Right lobe of liver (tissue), 6 donors: ENCODE data around the gene ATXN1. TPM values are rescaled to one million over a fixed set of nuclear protein-coding genes. Genes with fewer than 3 reads are reported as not detected.

Experiments used
- ATAC-seq, 4 donors: fragments of 200-7000 bp; cut with Tn5 transposase; one replicate each; pipeline ENCODE4 v1.9.1; 2020; ENCODE audit warnings: mild to moderate bottlenecking in 4 of 4, moderate library complexity in 4 of 4
- DNase-seq, 3 donors: peaks; one replicate each; pipeline ENCODE4 v3.0.0-alpha.2; 2020
- H3K27ac ChIP-seq, 3 donors: fragments of 200-600 bp; one replicate each; pipeline ENCODE4 v1.8.0; 2022
- H3K27me3 ChIP-seq, 2 donors: fragments of 200-600 bp; one replicate each; pipeline ENCODE4 v1.8.0; 2022
- H3K36me3 ChIP-seq, 4 donors: fragments of 200-600 bp; sonication (generic) in 1 of 4; one replicate each; pipeline versions ENCODE4 v1.5.1 to v1.8.0; 2017 to 2022; ENCODE audit warnings: control low read depth in 1 of 4
- H3K4me1 ChIP-seq, 4 donors: fragments of 200-600 bp; sonication (generic) in 1 of 4; one replicate each; pipeline versions ENCODE4 v1.5.1 to v1.8.0; 2017 to 2022; ENCODE audit warnings: control low read depth in 1 of 4
- H3K4me3 ChIP-seq, 3 donors: fragments of 200-600 bp; one replicate each; pipeline ENCODE4 v1.8.0; 2022
- H3K9me3 ChIP-seq, 4 donors: fragments of 200-600 bp; sonication (generic) in 1 of 4; one replicate each; pipeline versions ENCODE4 v1.5.1 to v1.8.0; 2017 to 2022; ENCODE audit warnings: control low read depth in 1 of 4
- CTCF ChIP-seq, 4 donors: fragments of 200-600 bp in 3 of 4; fragments of 450-650 bp in 1 of 4; IDR thresholded peaks; one replicate each; pipeline versions ENCODE4 v1.5.1 to v1.8.0; 2016 to 2022; ENCODE audit warnings: antibody characterized with exemption in 4 of 4, mild to moderate bottlenecking in 2 of 4
- POLR2A ChIP-seq: fragments of 450-650 bp; IDR thresholded peaks from one replicate; pipeline ENCODE4 v1.6.1; 2017; ENCODE audit warnings: antibody characterized with exemption, mild to moderate bottlenecking
- WGBS: methylation state at CpG from one replicate; pipeline ENCODE4 v1.1.6; 2018; ENCODE audit warnings: low coverage, low lambda C conversion rate; ENCODE audit not compliant: insufficient coverage; ENCODE audit errors: missing lambda C conversion rate; 5-methylcytosine and 5-hydroxymethylcytosine counted together
- intact Hi-C, 2 donors: fragments of 100-400 bp; cut with DNase I; formaldehyde crosslinking; loops; one replicate each; pipeline versions ENCODE4 v1.11.2 to v1.14.1; 2022
- total RNA-seq, 6 experiments: library from RNA; depleted of rRNA in 2 of 6; stranded (reverse); fragments of >200 nt in 2 of 6; fragmentation: NEBNext Ultra II Directional in 3 of 6; extraction: Animal tissue kit (Norgen Biotek cat#: 25700) in 3 of 6; gene quantifications; one replicate each; pipeline versions ENCODE4 v1.1.0 to v1.2.4, GENCODE V29; 2016 to 2023
- donor health status: DM: no; HTN: yes; CAD: no.
- donor health status: DM: no; HTN: no; CAD: no.
- donor health status: DM: no; HTN: no; CAD: no.
- donor health status: DM: no; HTN: yes; CAD: no.
- donor health status: DM: no; HTN: yes; CAD: no.

The ATXN1 gene
- total RNA-seq, 6 experiments from 2014 or later, result 23.2 to 28.7 (median 25.0) TPM

GRCh38 chr6:16344756-16345155 lies 416.5 kb downstream of the ATXN1 start:
- intact Hi-C loops, result no loop called here
- Histone ChIP-seq H3K36me3 (no peaks in the 10 kb centered on the region), H3K4me1 (no peaks in the 10 kb centered on the region), H3K27ac (no peak overlapping the region), H3K27me3 (no peaks in the 10 kb centered on the region), H3K9me3 (no peaks in the 10 kb centered on the region), H3K4me3 (no peak overlapping the region)
- ATAC-seq (no peak), DNase-seq (no peak)
- TF ChIP-seq POLR2A (no peak), CTCF (IDR thresholded peaks at IDR 0.05) (no peak)
- 95% methylated on average over 6 of the region's 6 CpGs for WGBS

- TF ChIP-seq CTCF (IDR thresholded peaks at IDR 0.05) (no peak), POLR2A (no peak)
- no CpG with 5 or more reads among the region's 8 CpGs for WGBS
- intact Hi-C loops, result no loop called here
- ATAC-seq (no peak), DNase-seq (no peak)
- H3K4me3 ChIP-seq, result no peak overlapping the region
- no peak overlapping the region for H3K27ac ChIP-seq
- no peaks in the 10 kb centered on the region for H3K4me1 ChIP-seq
- no peaks in the 10 kb centered on the region for H3K9me3 ChIP-seq
- H3K36me3 ChIP-seq, result no peaks in the 10 kb centered on the region
- no peaks in the 10 kb centered on the region for H3K27me3 ChIP-seq
Observed at GRCh38 chr6:16343593-16343992, 417.7 kb downstream of the ATXN1 start.

- Histone ChIP-seq H3K4me1 (no peaks in the 10 kb centered on the region), H3K27ac (no peak overlapping the region), H3K27me3 (no peaks in the 10 kb centered on the region), H3K36me3 (no peaks in the 10 kb centered on the region), H3K9me3 (no peaks in the 10 kb centered on the region), H3K4me3 (no peak overlapping the region)
- ATAC-seq (no peak), DNase-seq (no peak)
- WGBS, result 100% methylated on average over 3 of the region's 3 CpGs
- intact Hi-C loops, result loop anchor here in 1 of 2 donors (10.0 kb wide), 1 partner anchor 66 kb away; no protein-coding TSS in a partner anchor
- TF ChIP-seq POLR2A (no peak), CTCF (IDR thresholded peaks at IDR 0.05) (peak in 1 of 4 donors; percentile 7)
Observed at GRCh38 chr6:16339265-16339587, 422.0 kb downstream of the ATXN1 start.

- DNase-seq (no peak), ATAC-seq (peak in 2 of 4 donors; percentile 11 to 29)
- intact Hi-C loops, result loop anchor here in 1 of 2 donors (10.0 kb wide), 1 partner anchor 66 kb away; no protein-coding TSS in a partner anchor
- TF ChIP-seq CTCF (IDR thresholded peaks at IDR 0.05), result no peak
- no peak for TF ChIP-seq POLR2A
- H3K27me3 ChIP-seq, result no peaks in the 10 kb centered on the region
- no peaks in the 10 kb centered on the region for H3K9me3 ChIP-seq
- WGBS, result 77% methylated on average over 9 of the region's 10 CpGs
- H3K4me1 ChIP-seq, result peaks cover 0 to 2% (median 0%) of the 10 kb centered on the region in 4 donors
- H3K4me3 ChIP-seq, result no peak overlapping the region
- no peak overlapping the region for H3K27ac ChIP-seq
- H3K36me3 ChIP-seq, result no peaks in the 10 kb centered on the region
Observed at GRCh38 chr6:16338577-16339264, 422.5 kb downstream of the ATXN1 start.
